ENCODE data around the gene CACNG3. TPM values are rescaled to one million over a fixed set of nuclear protein-coding genes. Genes with fewer than 3 reads are reported as not detected.

The CACNG3 gene
- total RNA-seq, 1 experiment from 2014 or later = not detected

DNA sequence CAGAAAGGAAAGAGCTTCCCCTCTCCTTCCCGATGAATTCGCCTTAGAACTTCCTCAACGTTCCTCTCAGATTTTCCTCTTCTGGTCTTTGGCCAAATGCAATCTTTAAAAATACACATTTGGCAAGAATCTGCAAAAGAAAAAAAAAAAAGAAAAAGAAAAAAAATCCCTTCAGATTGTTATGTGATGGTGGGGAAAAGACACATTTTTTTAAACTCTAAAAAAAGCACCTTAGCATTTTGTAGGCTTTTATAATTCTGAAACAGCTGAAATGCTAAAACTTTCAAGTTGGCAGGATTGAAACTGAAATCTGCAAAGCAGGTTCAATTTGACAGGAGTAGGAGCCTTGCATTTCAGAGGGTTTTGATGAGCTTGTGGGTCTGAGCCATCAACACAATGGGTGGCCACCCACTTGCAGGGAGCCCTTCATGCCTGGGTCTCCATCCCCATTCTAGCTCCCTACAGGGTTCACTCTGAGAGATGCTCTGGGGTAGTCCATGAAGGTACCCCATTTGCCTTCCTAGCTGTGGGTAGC is 33.1 kb downstream of the CACNG3 start:
- no peak for DNase-seq
- H2AFZ ChIP-seq (ENCODE audit: low read length) = no peak overlapping the region
- H3K4me1 Mint-ChIP-seq = peaks cover 4 to 10% of the 10 kb centered on the region in 2 experiments
- no peak overlapping the region for H3K9ac ChIP-seq (ENCODE audit: extremely low read depth, insufficient read length, low read length)
- peaks cover 27% of the 10 kb centered on the region for H3K27me3 Mint-ChIP-seq (ENCODE audit: low read depth)
- no peaks in the 10 kb centered on the region for H3K9me3 Mint-ChIP-seq
- H2BK15ac ChIP-seq (ENCODE audit: low read depth, low read length) = no peak overlapping the region
- no peak overlapping the region for H3T11ph ChIP-seq (ENCODE audit: low read length)
- no peak overlapping the region for H2BK20ac ChIP-seq (ENCODE audit: low read depth, low read length, poor library complexity, severe bottlenecking)
- no peaks in the 10 kb centered on the region for H4K20me1 ChIP-seq (ENCODE audit: control insufficient read depth, insufficient read depth, insufficient read length)
- no peaks in the 10 kb centered on the region for H3K23me2 ChIP-seq (ENCODE audit: insufficient read length, low read depth, low read length, poor library complexity, severe bottlenecking)
- no peak overlapping the region for H3K27ac ChIP-seq (ENCODE audit: insufficient read length, low read depth, low read length)
- no peak overlapping the region for H2BK12ac ChIP-seq (ENCODE audit: insufficient read length, low read depth, low read length)
- no peak overlapping the region for H4K5ac ChIP-seq (ENCODE audit: insufficient read length, low read depth, low read length)
- H3K56ac ChIP-seq (ENCODE audit: insufficient read length, low read depth, low read length) = no peak overlapping the region
- no peak overlapping the region for H4K91ac ChIP-seq (ENCODE audit: insufficient read length, low read depth, low read length)
- H2BK120ac ChIP-seq (ENCODE audit: low read depth, low read length, poor library complexity, severe bottlenecking) = no peak overlapping the region
- H2BK5ac ChIP-seq (ENCODE audit: insufficient read length, low read length) = no peak overlapping the region
- H3K23ac ChIP-seq (ENCODE audit: insufficient read length, low read depth, low read length) = no peak overlapping the region
- no peak overlapping the region for H3K4me3 Mint-ChIP-seq
- no peaks in the 10 kb centered on the region for H3K79me2 ChIP-seq (ENCODE audit: insufficient read depth, low read length)
- H3K9me3 ChIP-seq (ENCODE audit: control insufficient read depth, low read depth, low read length) = no peaks in the 10 kb centered on the region
- no peak overlapping the region for H3K14ac ChIP-seq (ENCODE audit: insufficient read depth, low read length)
- H3K36me3 Mint-ChIP-seq (ENCODE audit: insufficient read depth in 1 of 3, low read depth in 3 of 3) = no peaks in the 10 kb centered on the region
- no peak overlapping the region for H2AK5ac ChIP-seq (ENCODE audit: insufficient read length, low read length)
- H3K4me2 ChIP-seq (ENCODE audit: insufficient read depth, insufficient read length, low read length) = no peak overlapping the region
- H3K18ac ChIP-seq (ENCODE audit: insufficient read length, low read depth, low read length) = no peak overlapping the region
- H3K4me1 ChIP-seq (ENCODE audit: insufficient read depth, low read length) = peaks cover 2% of the 10 kb centered on the region; the same call in 1 of the 2 replicates
- H3K27ac Mint-ChIP-seq = no peak overlapping the region
- WGBS (ENCODE audit: extremely low coverage, insufficient read length, low lambda C conversion rate) = no CpG with 5 or more reads among the region's 3 CpGs
- no peak for TF ChIP-seq CTCF (conservative IDR thresholded peaks at IDR 0.05)
- no peak overlapping the region for H3K4ac ChIP-seq (ENCODE audit: low read depth, low read length)
- H3K79me1 ChIP-seq (ENCODE audit: insufficient read depth, low read depth, low read length, poor library complexity, severe bottlenecking) = no peaks in the 10 kb centered on the region
- no peak overlapping the region for H4K8ac ChIP-seq (replicated peaks; ENCODE audit: insufficient read length, low read depth, low read length)
- H3K27me3 ChIP-seq (ENCODE audit: insufficient read depth, low read length) = no peaks in the 10 kb centered on the region
